K562 (cell line): ENCODE measurements around the gene SAMD8. TPM values are rescaled to one million over a fixed set of nuclear protein-coding genes. Genes with fewer than 3 reads are reported as not detected.
A peak's percentile ranks its signal among the peaks of the same experiment; 100 is the strongest.

Experiments used
- GABPB1 ChIP-seq: sonication (generic); formaldehyde crosslinking; IDR thresholded peaks from 2 replicates; pipeline ENCODE4 v1.8.0; 2022; ENCODE audit warnings: mild to moderate bottlenecking, missing genetic modification reagents
- KDM1A ChIP-seq, 2 experiments: fragments of 450-650 bp; IDR thresholded peaks; 2 replicates each; pipeline ENCODE4 v1.6.1; 2016; ENCODE audit warnings: mild to moderate bottlenecking in 2 of 2
- NFE2 ChIP-seq: IDR thresholded peaks from 2 replicates; pipeline ENCODE4 v1.6.1; 2014; ENCODE audit warnings: antibody characterized with exemption, low read depth
- ZNF766 ChIP-seq: fragments of 200-800 bp; sonication (Bioruptor generic); conservative IDR thresholded peaks from 2 replicates; pipeline ENCODE4 v1.6.1; 2016; ENCODE audit warnings: missing genetic modification characterization, missing compliant biosample characterization
- polyA plus RNA-seq, 8 experiments: library from polyadenylated mRNA; depleted of rRNA in 4 of 8; stranded (reverse) in 5 of 8; unstranded in 3 of 8; fragments of >200 nt; fragmentation: Nextera tagmentation in 2 of 8; fragmentation: Illumina TruSeq in 1 of 8; extraction: Ambion mirVana in 2 of 8; extraction: Trizol in 1 of 8; gene quantifications; 2 replicates each; pipeline versions ENCODE4 v1.2.1 to v1.2.3, GENCODE V29; 2011 to 2014; ENCODE audit warnings: inconsistent platforms in 1 of 8, missing spikeins in 1 of 8
- total RNA-seq, 7 experiments: library from RNA; depleted of rRNA in 6 of 7; stranded (reverse); fragments of >200 nt in 6 of 7; fragmentation: Illumina TruSeq in 2 of 7; extraction: Trizol in 2 of 7; gene quantifications; 2 replicates each; pipeline versions ENCODE4 v1.2.1 to v1.2.3, GENCODE V29; 2011 to 2021; ENCODE audit warnings: low replicate concordance in 1 of 7
- TF ChIP-seq, protein P1 (sequence below), 2 experiments: fragments of 450-650 bp; IDR thresholded peaks; 2 replicates each; pipeline ENCODE4 v1.6.1; 2016; ENCODE audit warnings: mild to moderate bottlenecking in 2 of 2, borderline replicate concordance in 1 of 2, low read depth in 1 of 2, moderate library complexity in 1 of 2
- TF ChIP-seq, protein P2 (sequence below): fragments of 450-650 bp; IDR thresholded peaks from 2 replicates; pipeline ENCODE4 v1.6.1; 2018; ENCODE audit not compliant: partially characterized antibody
- TF ChIP-seq, protein P3 (sequence below), 2 experiments: fragments of 150-350 bp in 1 of 2; IDR thresholded peaks; 2 replicates each; pipeline ENCODE4 v1.6.1; 2012 to 2016; ENCODE audit warnings: low read depth in 2 of 2, low read length in 2 of 2, mild to moderate bottlenecking in 1 of 2, moderate library complexity in 1 of 2
- TF ChIP-seq, protein P4 (sequence below): fragments of 450-650 bp; IDR thresholded peaks from 2 replicates; pipeline ENCODE4 v1.6.1; 2016

SAMD8 gene
- total and polyA plus RNA-seq, 9 of the 15 experiments (the other 6 are each of a cell fraction or from before 2014, with no cell fraction given), result 2.7 to 16.1 (median 6.2) TPM

DNA sequence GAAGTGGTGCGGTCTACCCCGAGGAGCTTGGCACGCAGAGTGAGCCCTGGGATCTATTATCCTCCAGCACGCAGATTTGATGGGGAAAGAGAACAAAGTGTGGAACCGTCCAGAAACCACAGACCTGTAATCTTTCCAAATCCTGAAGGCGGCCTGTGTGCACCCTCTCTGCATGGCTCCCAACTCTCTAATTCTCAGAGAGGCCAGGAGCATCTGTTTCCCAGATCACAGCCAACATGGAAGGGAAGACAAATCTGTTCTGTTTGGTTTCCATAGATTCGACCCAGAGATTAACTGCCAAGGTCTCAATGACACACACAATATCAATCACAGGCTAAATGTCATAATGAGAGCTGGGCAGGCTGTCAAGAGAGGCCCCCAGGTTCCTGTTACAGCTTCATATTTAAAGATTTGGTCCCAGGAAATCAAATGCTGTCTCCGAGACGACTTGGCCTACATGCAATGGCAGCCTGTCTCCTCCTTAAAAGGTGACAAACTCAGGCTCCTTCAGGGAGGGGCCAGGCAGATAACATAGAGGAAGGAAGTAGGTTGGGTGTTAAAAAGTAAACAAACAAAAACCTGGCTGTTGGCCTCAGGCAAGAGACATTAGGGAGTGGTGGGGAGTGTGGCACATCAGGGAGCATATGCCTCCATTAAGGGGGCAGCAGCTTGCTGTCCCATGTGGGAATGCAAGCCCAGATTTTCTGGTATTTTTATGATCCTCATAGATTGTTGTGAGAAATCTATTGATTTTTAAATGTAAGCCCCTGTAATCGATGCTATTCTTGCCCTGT is 48.8 kb upstream of the SAMD8 start (continued):
- TF ChIP-seq, protein P1, sequence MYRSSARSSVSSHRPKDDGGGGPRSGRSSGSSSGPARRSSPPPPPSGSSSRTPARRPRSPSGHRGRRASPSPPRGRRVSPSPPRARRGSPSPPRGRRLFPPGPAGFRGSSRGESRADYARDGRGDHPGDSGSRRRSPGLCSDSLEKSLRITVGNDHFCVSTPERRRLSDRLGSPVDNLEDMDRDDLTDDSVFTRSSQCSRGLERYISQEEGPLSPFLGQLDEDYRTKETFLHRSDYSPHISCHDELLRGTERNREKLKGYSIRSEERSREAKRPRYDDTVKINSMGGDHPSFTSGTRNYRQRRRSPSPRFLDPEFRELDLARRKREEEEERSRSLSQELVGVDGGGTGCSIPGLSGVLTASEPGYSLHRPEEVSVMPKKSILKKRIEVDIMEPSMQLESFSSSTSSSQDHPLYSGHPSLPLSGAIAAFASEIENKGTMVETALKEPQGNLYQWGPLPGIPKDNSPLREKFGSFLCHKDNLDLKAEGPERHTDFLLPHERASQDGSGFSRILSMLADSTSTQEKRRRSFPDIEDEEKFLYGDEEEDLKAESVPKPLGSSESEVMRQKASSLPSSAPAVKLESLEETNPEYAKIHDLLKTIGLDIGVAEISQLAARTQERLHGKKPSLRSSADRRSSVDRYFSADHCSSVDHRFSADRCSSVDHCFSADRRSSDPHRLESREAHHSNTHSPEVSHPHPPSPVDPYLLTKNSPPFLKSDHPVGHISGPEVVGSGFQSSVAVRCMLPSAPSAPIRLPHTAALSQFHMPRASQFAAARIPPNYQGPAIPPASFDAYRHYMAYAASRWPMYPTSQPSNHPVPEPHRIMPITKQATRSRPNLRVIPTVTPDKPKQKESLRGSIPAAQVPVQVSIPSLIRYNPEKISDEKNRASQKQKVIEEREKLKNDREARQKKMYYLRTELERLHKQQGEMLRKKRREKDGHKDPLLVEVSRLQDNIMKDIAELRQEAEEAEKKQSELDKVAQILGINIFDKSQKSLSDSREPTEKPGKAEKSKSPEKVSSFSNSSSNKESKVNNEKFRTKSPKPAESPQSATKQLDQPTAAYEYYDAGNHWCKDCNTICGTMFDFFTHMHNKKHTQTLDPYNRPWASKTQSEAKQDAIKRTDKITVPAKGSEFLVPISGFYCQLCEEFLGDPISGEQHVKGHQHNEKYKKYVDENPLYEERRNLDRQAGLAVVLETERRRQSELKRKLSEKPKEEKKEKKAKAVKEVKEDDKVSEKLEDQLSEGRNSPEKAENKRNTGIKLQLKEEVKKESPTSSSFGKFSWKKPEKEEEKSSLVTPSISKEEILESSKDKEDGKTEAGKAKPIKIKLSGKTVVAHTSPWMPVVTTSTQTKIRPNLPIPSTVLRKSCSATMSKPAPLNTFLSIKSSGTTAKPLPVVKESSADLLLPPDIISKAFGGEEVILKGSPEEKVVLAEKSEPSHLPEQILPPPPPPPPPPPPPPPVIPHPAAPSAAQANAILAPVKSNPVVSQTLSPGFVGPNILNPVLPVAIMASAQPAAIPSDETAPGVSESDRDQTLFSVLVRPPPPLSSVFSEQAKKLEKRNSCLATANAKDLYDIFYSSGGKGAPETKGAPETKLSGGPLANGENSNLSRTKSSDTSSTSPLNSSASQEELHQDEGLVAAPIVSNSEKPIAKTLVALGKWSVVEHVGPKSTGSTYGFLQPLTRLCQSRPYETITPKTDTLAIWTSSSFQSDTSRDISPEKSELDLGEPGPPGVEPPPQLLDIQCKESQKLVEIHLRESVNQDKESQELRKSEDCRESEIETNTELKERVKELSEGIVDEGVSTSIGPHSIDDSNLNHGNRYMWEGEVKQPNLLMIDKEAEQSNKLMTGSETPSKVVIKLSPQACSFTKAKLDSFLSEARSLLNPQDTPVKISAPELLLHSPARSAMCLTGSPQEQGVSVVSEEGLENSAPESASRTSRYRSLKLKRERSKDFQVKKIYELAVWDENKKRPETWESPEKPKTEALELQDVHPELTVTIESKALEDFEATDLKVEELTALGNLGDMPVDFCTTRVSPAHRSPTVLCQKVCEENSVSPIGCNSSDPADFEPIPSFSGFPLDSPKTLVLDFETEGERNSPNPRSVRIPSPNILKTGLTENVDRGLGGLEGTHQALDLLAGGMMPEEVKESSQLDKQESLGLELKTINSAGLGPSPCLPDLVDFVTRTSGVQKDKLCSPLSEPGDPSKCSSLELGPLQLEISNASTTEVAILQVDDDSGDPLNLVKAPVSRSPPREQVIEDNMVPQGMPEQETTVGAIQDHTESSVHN (IDR thresholded peaks at IDR 0.05; ENCODE audit: borderline replicate concordance in 1 of 2, low read depth in 1 of 2), result no peak
- TF ChIP-seq KDM1A (IDR thresholded peaks at IDR 0.05) (peak in 1 of 2 experiments; percentile 58; a peak in 2 of 4 replicates), ZNF766 (no peak), NFE2 (no peak), GABPB1 (CRISPR knock-in tag) (no peak)
- TF ChIP-seq, protein P2, sequence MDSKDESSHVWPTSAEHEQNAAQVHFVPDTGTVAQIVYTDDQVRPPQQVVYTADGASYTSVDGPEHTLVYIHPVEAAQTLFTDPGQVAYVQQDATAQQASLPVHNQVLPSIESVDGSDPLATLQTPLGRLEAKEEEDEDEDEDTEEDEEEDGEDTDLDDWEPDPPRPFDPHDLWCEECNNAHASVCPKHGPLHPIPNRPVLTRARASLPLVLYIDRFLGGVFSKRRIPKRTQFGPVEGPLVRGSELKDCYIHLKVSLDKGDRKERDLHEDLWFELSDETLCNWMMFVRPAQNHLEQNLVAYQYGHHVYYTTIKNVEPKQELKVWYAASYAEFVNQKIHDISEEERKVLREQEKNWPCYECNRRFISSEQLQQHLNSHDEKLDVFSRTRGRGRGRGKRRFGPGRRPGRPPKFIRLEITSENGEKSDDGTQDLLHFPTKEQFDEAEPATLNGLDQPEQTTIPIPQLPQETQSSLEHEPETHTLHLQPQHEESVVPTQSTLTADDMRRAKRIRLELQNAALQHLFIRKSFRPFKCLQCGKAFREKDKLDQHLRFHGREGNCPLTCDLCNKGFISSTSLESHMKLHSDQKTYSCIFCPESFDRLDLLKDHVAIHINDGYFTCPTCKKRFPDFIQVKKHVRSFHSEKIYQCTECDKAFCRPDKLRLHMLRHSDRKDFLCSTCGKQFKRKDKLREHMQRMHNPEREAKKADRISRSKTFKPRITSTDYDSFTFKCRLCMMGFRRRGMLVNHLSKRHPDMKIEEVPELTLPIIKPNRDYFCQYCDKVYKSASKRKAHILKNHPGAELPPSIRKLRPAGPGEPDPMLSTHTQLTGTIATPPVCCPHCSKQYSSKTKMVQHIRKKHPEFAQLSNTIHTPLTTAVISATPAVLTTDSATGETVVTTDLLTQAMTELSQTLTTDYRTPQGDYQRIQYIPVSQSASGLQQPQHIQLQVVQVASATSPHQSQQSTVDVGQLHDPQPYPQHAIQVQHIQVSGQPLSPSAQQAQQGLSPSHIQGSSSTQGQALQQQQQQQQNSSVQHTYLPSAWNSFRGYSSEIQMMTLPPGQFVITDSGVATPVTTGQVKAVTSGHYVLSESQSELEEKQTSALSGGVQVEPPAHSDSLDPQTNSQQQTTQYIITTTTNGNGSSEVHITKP, result no peak
- TF ChIP-seq, protein P3, sequence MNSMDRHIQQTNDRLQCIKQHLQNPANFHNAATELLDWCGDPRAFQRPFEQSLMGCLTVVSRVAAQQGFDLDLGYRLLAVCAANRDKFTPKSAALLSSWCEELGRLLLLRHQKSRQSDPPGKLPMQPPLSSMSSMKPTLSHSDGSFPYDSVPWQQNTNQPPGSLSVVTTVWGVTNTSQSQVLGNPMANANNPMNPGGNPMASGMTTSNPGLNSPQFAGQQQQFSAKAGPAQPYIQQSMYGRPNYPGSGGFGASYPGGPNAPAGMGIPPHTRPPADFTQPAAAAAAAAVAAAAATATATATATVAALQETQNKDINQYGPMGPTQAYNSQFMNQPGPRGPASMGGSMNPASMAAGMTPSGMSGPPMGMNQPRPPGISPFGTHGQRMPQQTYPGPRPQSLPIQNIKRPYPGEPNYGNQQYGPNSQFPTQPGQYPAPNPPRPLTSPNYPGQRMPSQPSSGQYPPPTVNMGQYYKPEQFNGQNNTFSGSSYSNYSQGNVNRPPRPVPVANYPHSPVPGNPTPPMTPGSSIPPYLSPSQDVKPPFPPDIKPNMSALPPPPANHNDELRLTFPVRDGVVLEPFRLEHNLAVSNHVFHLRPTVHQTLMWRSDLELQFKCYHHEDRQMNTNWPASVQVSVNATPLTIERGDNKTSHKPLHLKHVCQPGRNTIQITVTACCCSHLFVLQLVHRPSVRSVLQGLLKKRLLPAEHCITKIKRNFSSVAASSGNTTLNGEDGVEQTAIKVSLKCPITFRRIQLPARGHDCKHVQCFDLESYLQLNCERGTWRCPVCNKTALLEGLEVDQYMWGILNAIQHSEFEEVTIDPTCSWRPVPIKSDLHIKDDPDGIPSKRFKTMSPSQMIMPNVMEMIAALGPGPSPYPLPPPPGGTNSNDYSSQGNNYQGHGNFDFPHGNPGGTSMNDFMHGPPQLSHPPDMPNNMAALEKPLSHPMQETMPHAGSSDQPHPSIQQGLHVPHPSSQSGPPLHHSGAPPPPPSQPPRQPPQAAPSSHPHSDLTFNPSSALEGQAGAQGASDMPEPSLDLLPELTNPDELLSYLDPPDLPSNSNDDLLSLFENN (IDR thresholded peaks at IDR 0.05; ENCODE audit: low read depth in 2 of 2, low read length in 2 of 2), result no peak
- TF ChIP-seq, protein P4, sequence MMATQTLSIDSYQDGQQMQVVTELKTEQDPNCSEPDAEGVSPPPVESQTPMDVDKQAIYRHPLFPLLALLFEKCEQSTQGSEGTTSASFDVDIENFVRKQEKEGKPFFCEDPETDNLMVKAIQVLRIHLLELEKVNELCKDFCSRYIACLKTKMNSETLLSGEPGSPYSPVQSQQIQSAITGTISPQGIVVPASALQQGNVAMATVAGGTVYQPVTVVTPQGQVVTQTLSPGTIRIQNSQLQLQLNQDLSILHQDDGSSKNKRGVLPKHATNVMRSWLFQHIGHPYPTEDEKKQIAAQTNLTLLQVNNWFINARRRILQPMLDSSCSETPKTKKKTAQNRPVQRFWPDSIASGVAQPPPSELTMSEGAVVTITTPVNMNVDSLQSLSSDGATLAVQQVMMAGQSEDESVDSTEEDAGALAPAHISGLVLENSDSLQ, result peak; percentile 28; the same call in 1 of the 2 replicates
